Activated CD4-positive, alpha-beta T cell treated with anti-CD3 and anti-CD28 coated beads, Interleukin-2, amount 50 U/mL, for 24 hours (primary cell): ENCODE measurements around the gene MFSD1.

Source experiments
- DNase-seq, 2 donors: peaks; one replicate each; pipeline ENCODE4 v3.0.0-alpha.2; 2020; ENCODE audit warnings: low read depth in 1 of 2, low spot score in 1 of 2

Gene MFSD1

DNA sequence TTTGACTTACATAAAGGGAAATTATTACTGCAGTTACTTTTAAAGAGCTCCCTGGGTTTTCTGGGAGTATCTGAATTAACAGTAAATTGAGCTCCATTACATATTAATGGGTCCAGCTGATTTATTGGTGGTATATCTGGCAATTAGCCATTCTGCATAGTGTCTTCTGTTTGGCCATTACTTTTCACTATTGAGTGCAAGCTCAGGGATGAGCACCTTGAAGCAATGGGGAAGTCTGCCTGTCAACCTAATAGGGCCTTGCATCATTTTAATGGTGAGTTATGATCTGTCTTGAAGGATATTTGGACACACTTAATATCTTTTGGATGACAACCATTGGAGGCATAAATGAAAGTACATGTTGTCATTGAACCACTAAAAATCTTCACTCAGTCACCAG lies 73.8 kb downstream of the MFSD1 start:
- no peak for DNase-seq
